Skeletal muscle cell (primary cell): ENCODE data around the gene DIP2C.
"Not testable (repeated sequence)": the region's sequence is repeated elsewhere in the genome, so short reads cannot be mapped to it uniquely, and the experiment has no call there.

ENCODE experiments used
- DNase-seq: peaks from one replicate; pipeline ENCODE4 v3.0.0-alpha.2; 2010; ENCODE audit warnings: low read depth
- H3K4me3 ChIP-seq: 2 replicates; pipeline ENCODE4 v1.5.1; 2011; ENCODE audit warnings: low read depth, mild to moderate bottlenecking, control low read depth, low read length, moderate library complexity

The DIP2C gene

DNA sequence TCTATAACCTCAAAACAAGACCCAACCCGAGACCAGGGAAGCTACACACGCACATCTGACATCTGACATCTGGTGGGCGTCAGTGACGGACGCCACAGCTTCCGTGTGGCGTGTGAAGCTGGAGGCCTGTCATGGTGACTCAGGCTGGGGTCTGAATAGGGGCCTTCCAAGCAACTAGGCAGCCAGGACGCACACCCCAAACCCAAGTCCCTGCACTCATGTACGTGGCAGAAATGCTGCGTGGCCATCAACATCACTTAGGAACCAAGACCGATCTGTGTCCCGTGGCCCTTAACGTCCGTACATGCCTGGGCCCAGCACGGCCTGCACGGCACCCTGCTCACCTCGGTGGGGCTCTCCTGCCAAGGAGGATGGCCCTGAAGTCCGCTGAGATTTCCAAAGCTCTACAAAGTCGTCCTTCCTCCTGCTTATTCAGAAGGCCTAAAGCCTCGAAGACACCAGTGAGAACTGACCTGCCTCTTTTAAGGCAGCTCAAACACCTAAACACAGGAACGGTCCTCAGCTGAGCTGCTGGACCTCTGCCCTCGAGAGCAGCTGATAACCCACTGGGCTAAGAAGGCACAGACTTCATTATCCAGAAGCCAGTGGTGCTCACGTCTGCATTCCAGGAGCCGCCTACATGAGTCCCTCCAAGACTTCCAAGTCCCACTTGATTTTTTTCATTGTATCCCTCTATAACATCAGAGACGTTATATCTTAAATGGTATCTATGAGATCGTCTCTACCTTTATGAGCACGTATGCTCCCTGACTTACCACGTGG is 82.5 kb downstream of the DIP2C start:
- no peak for DNase-seq
- no peak overlapping the region for H3K4me3 ChIP-seq

DNA sequence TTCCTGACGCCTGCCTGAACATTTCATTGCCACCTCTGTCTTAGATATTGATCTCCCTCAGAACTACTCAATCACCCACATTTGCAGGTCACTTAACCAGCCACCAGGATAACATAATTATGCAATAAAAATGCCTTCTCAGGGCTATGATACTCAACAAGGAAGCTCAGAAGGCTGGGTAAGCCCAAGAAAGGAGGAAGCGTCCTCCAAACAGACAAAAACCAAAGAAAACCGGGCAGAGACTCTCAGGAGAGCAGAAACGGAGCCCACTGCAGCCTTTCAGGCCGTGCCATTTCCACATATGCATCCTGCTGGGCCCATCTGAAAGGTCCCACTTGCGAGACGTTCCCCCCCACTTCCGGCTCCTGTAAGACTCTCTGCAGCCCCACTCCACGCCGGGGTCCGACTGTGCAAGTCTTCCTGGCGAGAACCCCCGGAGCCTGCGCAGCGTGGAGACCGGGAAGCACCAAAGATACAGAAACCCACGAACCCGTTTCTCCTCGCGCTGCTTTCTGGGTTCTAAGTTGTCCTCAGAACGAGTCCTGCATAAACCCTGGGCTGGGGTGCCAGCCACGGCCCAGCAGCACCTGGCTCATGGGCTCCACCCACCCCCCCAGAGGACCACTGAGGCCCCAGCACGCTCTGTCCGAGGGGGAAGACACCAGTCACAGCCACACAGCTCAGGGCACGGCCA is 83.7 kb downstream of the DIP2C start:
- no peak for DNase-seq
- H3K4me3 ChIP-seq = no peak overlapping the region

DNA sequence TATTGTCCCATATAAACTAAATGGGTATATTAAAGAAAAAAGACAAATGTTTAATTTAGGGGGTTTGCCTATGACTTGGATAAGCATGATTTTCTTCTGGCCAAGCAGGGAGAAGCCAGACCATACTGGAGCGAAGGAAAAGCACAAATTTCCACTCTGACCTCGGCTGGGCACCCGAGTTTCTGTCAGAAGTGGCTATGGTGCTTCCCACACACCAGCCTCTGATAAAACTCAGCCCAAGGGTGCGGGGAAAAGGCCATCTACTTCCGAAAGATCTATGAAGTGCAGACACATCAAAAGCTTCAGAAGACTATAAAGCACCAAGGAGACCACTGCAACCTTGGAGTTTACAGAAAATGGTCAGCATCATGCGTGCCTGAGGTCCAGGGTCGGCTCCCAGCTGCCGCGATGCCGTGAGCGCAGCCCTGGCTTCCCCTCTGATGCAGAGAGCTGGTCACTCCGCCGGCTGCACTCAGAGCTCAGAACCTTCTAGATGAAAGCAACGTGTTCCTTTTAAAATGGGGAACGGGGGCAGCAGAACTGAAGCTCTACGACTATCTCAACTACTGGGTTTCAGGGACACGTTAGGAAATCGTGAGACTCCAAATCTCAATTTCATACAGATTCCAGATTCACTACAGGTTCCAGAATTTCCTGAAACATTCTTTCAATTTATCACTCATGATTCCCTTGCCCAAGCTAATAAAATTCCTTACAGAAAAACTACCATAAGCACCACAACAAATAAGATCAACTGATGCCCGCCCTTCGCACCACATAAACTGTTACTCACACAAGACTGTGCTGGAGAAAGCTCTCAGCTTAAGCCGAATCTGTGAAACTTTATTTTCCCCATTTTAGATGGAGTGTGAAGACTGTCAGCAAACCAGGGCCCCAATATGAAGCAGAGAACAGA is 84.5 kb downstream of the DIP2C start:
- no peak for DNase-seq
- H3K4me3 ChIP-seq = no peak overlapping the region

DNA sequence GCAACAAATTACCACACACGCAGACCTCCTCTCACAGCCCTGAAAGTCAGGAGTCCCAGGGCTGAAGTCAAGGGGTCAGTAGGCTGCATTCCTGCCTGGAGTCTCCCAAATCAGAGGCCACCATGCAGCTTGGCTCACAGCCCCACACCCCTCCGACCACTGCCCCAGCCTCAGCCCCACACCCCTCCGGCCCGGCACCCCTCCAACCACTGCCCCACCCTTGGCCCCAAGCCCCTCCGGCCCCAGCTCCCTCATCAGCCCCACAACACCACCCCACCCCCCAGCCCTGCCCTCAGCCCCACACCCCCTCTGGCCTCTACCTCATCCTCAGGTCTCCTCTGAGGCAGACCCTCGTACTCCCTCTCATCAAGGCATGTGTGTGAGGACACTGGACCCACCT is 85.7 kb downstream of the DIP2C start:
- DNase-seq = no peak
- no peak overlapping the region for H3K4me3 ChIP-seq

DNA sequence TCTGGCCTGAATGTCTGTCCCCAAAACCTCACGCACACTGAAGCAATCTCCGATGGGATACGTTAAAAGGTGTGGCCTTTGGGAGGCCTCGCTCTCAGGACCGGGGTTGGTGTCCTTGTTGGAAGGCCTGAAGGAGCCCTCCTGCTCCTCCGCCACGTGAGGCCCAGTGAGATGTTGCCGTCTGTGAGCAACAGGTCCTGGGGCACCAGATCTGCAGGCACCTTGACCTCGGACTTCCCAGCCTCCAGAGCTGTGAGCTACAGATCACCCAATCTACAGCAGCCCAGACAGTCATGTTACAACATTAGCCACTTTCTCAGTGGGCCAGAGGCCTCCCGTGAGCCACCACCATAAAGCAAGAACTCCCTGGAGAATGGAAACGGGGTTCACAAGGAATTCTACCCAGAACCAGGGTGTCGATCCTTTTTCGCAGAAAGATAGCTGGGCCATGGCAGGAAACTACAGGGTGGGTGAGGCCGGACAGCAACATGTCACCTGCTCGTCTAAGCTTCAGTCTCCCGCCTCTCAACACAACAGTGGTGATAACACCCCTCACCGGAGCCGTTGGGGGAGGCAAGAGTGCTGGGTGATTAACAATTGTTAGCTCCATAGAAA is 87.0 kb downstream of the DIP2C start:
- no peak for DNase-seq

DNA sequence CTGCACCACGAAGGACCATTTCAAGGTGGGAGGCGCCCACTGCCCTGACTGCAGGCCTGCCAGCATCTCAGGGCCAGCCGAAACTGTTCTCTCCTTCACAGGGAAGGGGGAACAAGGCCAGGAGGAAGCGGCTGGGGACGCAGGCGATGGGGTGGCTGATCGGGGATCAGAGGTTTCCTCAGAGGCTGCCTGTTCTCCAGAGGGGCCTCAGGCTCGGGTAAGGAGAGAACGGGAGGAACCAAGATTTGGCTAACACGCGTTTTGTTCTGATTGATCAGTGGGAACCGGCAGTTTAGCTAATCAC is 87.9 kb downstream of the DIP2C start:
- no peak overlapping the region for H3K4me3 ChIP-seq
- no peak for DNase-seq

More for the DNA sequence above, 87.0 kb downstream of the DIP2C start:
- H3K4me3 ChIP-seq = no peak overlapping the region

DNA sequence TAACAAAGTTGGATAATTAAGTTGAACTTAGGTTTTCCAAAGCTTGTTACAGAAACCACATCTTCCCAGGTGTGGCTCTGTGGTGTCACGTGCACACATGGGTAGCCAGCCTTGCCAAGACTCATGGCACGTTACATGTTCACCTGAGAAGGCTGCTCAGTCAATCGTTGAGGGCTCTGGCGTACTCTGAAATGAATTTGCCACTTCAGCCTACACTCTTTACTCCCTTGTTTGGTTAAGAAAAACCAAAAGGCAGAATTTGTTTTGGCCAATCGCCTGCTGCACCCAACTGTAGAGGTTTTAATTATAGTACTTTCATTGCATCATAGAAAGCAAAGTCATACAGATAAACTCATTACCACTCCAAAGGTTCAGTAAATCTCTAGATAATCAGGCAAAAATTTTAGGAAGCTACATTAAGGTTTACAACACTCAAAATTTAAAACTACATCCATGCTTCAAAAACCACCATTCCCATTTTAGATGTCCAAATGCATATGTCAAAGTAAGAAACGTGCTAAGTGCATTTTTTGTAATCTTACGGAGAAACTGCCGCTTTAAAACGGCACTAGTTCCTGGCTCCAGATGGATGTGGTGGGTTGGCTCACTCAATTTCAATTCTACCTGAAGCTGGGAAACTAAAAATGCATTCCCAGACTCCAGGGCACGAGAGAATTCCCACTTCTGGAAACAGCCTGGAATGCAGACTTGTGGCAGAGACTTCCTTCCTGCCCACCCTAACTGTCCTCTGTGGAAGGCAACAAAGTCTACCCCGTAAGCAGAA is 88.4 kb downstream of the DIP2C start:
- DNase-seq = no peak
- H3K4me3 ChIP-seq = no peak overlapping the region

DNA sequence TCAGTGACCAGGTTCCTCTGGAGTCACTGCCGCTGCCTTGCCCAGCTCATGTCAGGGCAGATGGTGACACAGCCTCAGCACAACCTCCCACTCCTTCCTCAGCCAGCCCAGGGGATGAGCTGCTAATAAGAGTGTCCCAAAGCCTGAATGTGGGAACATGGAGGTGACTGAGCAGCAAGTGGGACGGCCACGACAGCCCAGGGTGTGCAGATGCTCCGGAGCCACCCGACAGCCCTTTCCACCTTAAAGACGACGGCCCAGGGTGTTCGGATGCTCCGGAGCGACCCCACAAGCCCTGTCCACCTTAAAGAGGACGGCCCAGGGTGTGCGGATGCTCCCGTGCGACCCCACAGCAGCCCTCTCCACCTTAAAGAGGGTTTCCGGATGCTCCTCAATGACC is 89.2 kb downstream of the DIP2C start:
- no peak for DNase-seq
- H3K4me3 ChIP-seq = no peak overlapping the region

DNA sequence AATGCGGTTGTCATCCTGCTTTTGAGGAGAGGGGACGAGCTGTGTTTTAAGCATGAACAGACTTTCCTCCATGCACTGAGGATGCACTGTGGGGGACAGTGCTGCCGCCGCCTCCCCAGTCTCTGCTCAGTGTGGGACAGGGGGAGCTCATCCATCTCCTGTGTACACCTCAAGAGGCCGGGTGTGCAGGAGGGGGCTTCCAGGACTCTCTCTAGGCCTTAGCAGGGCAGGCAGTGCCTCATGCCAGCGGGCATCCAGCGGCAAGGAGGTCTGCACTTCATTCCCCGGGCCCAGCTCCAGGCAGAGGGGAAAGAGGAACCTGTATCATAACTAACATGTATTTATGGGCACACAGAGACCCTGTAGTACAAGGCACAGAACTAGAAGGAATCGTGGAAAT is 89.7 kb downstream of the DIP2C start:
- no peak for DNase-seq
- H3K4me3 ChIP-seq = no peak overlapping the region

DNA sequence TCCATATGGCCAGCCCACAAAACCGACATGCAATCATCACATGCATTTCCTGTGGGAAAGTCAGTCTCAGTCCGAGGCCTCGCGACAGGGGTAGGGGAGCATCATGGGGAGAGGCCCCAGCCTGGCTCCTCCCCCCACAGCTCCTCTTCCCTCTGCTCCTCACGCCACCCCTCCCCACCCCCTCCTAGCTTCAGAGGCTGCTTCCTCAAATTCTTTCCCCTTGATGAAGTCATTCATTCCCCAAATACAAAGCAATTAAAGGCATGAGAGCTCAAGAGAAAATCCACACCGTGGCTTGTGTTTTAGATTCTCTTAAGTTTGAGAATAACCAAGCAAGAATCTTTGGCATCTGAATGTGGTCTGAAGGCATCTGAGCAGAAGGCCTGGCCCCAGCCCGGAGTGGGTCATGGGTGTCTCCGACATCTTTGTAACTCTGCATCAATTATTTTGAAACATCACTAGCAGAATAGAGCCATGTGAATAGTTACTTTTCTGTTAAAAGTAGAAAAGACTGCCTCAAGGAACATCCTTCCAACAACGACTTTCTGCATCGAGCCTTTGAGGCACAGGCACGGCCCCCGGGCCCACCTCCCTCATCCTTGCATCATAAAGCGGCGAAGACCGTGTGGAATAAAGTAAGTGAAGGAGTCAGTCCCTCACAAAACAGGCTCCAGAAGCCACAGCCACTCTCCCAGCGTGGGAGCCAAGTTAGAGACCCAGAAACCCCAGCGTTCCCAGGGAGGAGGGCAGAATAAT is 90.9 kb downstream of the DIP2C start:
- DNase-seq = peak; percentile 81
- no peak overlapping the region for H3K4me3 ChIP-seq

DNA sequence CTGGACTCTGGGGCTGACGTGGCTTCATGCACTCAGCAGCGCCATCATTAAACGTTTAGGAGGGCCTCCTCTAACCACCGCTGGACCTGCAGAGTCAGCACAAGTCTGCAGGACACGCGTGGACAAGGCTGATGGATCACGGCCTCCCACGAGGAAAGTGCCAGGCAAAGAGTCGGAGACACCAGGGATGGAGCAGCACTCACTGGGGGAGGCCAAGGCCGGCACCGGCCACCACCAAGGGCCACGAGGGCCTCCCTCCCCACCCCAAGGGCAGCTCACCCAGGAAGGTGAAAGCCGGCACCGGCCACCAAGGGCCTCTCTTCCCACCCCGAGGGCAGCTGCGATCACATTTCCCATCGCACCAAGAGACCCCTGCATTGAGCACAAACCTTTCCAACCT is 91.5 kb downstream of the DIP2C start:
- no peak overlapping the region for H3K4me3 ChIP-seq

DNA sequence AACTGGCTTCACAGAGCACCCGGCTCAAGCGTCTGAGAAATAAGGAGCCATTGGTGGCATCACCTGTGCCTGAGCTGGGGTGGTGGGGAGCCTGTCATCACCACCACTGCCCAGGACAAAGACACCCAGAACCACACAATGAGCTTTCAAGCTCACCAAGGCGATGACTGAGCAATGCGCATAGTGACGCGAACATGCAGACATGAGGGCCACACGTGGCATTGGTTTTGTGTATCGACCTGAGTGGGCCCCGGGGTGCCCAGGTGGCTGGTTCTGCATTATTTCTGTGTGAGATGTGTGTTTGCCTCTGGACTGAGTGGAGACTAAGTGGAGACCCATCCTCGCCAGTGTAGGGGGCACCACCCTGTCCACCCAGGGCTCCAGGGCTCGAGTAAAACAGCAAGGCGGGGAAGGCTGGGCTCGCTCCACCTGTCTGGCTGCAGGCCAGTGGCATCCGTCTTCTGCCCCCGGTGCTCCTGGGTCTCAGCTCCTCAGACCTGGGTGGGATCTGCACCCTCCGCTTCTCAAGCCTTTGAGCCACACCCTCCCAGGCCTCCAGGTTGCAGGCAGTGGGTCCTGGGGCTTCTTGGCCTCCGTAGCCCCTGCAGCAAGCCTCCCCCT is 92.6 kb downstream of the DIP2C start:
- H3K4me3 ChIP-seq = no peak overlapping the region
- DNase-seq = no peak

More for the DNA sequence above, 91.5 kb downstream of the DIP2C start:
- DNase-seq = no peak

DNA sequence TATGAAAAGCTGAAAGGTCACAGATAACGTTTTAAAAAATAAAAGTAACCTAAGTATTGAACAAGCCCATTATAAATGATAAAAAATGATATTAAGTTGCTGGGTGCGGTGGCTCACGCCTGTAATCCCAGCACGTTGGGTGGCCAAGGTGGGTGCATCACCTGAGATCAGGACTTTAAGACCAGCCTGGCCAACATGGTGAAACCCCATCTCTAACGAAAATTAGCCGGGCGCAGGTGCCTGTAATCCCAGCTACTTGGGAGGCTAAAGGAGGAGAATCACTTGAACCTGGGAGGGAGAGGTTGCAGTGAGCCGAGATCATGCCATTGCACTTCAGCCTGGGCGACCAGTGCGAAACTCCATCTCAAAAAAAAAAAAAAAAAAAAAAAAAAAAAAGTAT is 93.3 kb downstream of the DIP2C start:
- not testable (repeated sequence) for DNase-seq, H3K4me3 ChIP-seq

DNA sequence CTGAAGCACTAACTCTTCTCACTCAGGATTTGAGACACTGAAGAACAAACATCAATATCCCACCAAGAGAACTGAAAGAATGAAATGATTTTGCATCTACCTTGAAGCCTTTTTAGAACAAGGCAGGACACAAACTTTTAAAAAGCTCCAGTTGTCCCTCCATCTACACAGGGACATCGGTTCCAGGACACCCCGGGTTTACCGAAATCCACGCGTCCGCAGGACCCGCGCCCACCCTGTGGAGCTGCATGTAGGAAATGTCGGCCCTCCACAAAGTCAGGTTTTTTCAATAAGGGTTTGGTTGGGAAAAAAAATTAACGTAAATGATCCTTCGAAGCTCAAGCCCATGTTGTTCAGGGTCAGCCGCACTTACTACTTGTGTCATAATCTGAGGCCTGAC is 94.0 kb downstream of the DIP2C start:
- DNase-seq = no peak
- no peak overlapping the region for H3K4me3 ChIP-seq

DNA sequence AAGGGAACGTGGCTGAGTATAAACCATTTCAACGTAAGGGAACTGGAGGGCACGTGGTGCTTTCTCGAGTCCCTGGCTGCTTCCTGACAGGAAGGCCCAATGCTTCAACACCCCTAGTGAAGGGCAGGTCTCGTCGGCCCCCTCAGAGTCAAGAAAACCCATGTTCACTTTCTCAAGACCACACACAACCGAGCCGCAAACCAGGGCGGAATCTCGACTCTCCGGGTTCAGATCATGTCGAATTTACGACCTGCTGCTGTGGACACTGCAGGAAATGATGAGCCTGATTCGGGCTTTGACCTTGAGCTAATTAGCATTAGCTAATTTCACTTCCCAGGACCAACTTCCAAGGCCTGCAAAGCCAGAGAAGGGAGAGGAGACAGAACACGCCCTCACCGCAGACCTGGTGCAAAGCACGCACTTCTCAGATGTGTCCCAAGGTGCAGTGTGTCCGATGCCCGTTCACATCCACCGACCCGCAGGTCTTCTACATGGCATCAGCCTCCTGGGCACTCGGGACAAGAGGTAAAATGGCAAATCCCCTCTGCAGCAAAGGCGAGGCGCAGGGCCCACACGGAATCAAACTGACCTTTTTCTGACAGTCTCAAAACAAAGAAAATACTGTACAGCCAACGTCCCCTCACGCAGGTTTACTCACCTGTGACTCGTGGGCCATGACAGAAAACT is 94.7 kb downstream of the DIP2C start:
- no peak for DNase-seq

DNA sequence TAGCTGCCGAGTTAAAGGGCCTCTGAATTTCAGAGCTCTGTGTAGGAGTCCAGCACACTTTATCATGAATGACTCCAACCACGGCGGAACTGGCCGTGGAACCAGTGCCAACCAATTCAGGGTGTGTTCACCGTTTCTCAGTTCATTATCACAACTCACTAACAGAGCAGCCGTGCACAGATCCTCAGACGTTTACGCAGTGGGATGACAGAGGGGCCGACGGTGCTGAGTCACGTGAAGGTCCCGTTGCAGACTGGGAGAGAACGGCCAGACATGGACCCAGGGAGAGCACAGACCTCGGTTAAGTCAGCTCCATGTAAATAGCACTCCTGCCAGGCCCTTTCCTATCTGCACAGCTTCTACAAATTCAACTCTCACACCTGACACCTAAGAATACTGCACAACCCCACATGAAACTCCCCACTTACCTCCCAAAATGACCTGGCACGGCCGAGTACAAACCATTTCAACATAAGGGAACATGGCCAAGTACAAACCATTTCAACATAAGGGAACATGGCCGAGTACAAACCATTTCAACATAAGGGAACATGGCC is 95.5 kb downstream of the DIP2C start:
- no peak for DNase-seq
- H3K4me3 ChIP-seq = no peak overlapping the region

More for the DNA sequence above, 94.7 kb downstream of the DIP2C start:
- no peak overlapping the region for H3K4me3 ChIP-seq

DNA sequence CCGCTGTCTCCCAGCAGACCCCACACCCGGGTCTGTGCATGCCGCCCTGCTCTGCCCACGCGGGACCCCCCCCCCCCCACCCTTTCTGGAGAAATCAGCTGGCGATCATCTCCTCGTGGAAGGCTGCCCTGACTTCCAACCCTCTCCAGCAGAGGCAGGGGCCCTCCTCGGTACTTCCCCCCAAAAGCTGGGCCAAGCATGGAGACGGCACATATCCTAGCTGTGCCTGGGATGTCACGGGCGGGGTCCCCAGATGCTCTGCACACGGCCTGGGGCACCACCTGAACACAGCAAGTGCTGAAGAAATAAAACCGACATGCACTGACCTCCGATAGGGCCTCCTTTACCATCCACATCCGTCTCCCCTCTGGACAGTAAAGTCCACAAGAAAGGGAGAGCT is 96.0 kb downstream of the DIP2C start:
- no peak overlapping the region for H3K4me3 ChIP-seq
- DNase-seq = no peak
